ENCODE measurements around the gene GGT1.

- TF ChIP-seq CTCF (conservative IDR thresholded peaks at IDR 0.05; ENCODE audit: low read depth in 2 of 2) (no peak), POLR2AphosphoS5 (IDR thresholded peaks at IDR 0.05; ENCODE audit: low read depth) (no peak), EZH2phosphoT487 (IDR thresholded peaks at IDR 0.05; ENCODE audit: unreplicated experiment) (no peak), REST (IDR thresholded peaks at IDR 0.05; ENCODE audit: unreplicated experiment) (no peak), EZH2 (IDR thresholded peaks at IDR 0.05; ENCODE audit: low read depth, unreplicated experiment) (no peak), ETS1 (IDR thresholded peaks at IDR 0.05) (no peak), STAT1 (IDR thresholded peaks at IDR 0.05; ENCODE audit: unreplicated experiment) (no peak), ZNF114 (CRISPR knock-in tag; IDR thresholded peaks at IDR 0.05) (no peak), CREB1 (CRISPR knock-in tag; IDR thresholded peaks at IDR 0.05; ENCODE audit: low read depth) (no peak), JUNB (IDR thresholded peaks at IDR 0.05; ENCODE audit: unreplicated experiment) (no peak), ZNF331 (CRISPR knock-in tag; IDR thresholded peaks at IDR 0.05; ENCODE audit: low read depth) (no peak), NANOG (IDR thresholded peaks at IDR 0.05; ENCODE audit: borderline replicate concordance) (no peak), ZNF462 (CRISPR knock-in tag; IDR thresholded peaks at IDR 0.05) (no peak)
Observed at GRCh38 chr22:24563246-24563645, 39.7 kb upstream of the GGT1 start.
